Dedifferentiated amniotic fluid mesenchymal stem cell (primary cell): ENCODE measurements around the gene H1-8.

Source experiments
- DNase-seq: peaks from one replicate; pipeline ENCODE4 v3.0.0-alpha.2; 2016; ENCODE audit errors: extremely low spot score

The H1-8 gene

GRCh38 chr3:129556358-129556695 is 13.4 kb downstream of the H1-8 start:
- DNase-seq = no peak

- no peak for DNase-seq
Observed at GRCh38 chr3:129556890-129557547, 14.0 kb downstream of the H1-8 start.

- no peak for DNase-seq
Observed at GRCh38 chr3:129557548-129557894, 14.5 kb downstream of the H1-8 start.

GRCh38 chr3:129558081-129558771 is 15.3 kb downstream of the H1-8 start:
- no peak for DNase-seq

- no peak for DNase-seq
Observed at GRCh38 chr3:129558772-129559564, 16.0 kb downstream of the H1-8 start.

GRCh38 chr3:129559565-129560079 is 16.6 kb downstream of the H1-8 start:
- DNase-seq = no peak

GRCh38 chr3:129560269-129560787 is 17.4 kb downstream of the H1-8 start:
- peak; percentile 62 for DNase-seq

GRCh38 chr3:129560911-129561594 is 18.1 kb downstream of the H1-8 start:
- DNase-seq = peak; percentile 83

- no peak for DNase-seq
Observed at GRCh38 chr3:129561619-129562248, 18.8 kb downstream of the H1-8 start.

- DNase-seq = no peak
Observed at GRCh38 chr3:129562803-129563202, 19.8 kb downstream of the H1-8 start.

- DNase-seq = no peak
Observed at GRCh38 chr3:129563332-129563731, 20.4 kb downstream of the H1-8 start.

- DNase-seq = no peak
Observed at GRCh38 chr3:129563850-129564535, 21.0 kb downstream of the H1-8 start.

GRCh38 chr3:129564981-129565644 is 22.1 kb downstream of the H1-8 start:
- DNase-seq = no peak

GRCh38 chr3:129565902-129566301 is 22.9 kb downstream of the H1-8 start:
- DNase-seq = no peak

- no peak for DNase-seq
Observed at GRCh38 chr3:129567176-129567705, 24.3 kb downstream of the H1-8 start.

- DNase-seq = no peak
Observed at GRCh38 chr3:129567939-129568338, 25.0 kb downstream of the H1-8 start.

GRCh38 chr3:129569856-129570255 is 26.9 kb downstream of the H1-8 start:
- no peak for DNase-seq

- no peak for DNase-seq
Observed at GRCh38 chr3:129571605-129572547, 28.9 kb downstream of the H1-8 start.

GRCh38 chr3:129572603-129573002 is 29.6 kb downstream of the H1-8 start:
- no peak for DNase-seq
